HL-60/S4 treated with retinoic acid at 250 ng/mL for 4 days and 3 days (cell line): Measurements from ENCODE around the gene ARPP21.

Experiments
- in situ Hi-C: fragments of 300-500 bp; cut with MboI; formaldehyde crosslinking; loops from 2 replicates; pipeline ENCODE4 v1.7.0; 2022; ENCODE audit warnings: low sequenced_read_pairs

ARPP21 gene

DNA sequence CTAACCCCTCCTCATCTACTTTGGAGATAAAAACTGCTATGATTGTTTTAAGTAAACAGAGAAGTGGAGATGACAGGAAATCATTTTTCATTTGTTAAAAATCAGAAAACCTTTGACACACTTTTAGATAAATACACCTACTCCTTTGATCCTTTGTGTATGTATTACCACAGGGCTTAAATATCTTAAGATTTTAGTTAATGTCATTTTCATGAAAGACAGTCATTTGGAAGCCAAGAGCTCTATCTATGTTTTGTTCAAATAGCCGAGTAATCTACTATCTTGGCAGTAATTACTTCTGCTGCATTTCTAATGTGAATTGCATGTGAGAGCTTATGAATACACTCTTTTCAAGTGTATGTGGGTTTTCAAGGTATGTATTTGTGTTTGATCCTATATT lies 2.0 kb downstream of the ARPP21 start:
- in situ Hi-C loops = no loop called here

DNA sequence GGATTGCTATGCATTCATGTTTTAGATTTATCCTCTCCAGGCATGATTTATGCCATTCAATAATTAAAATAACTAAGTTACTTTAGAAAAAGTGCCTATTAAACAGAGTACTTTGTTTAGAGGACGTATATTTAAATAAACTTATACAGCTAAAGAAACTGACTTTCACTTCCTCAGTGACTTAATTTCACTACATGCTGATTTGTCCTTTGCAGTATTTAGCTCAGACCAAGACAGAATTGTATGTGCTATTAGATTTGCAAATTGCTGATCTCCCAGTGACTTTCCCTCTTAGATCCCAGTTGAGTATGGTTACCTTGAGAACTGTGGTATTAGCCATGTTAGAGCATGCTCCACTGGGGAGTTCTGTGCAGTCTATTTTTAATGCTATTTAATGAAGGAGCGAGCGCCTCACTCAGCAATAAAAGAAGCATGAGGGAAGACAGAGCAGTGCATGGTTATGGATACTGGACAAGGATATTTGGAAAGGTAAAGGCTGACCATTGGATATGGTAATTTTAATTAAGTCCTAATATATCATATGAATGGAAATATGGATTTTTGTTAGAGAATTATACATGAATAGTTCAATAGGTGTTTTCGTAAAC lies 2.7 kb downstream of the ARPP21 start:
- in situ Hi-C loops = no loop called here

DNA sequence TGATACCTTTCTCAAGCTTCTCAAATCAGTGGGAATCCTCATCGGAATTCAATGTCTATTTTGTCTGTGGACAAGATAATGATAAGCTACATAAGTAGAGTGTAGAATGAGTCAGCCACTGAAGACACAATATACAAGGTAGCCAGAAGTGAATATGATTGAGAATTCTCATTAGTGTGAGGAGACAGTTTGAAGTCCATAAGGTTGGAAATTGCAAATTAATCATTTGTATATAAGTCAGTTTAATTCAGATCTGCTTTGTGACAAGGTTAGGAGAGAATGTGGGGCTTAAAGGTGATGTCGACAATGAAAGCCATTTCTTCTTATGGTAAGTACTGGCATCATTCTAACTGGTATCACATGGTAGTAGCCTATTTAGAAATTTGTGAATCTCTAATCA lies 4.2 kb downstream of the ARPP21 start:
- in situ Hi-C loops = no loop called here

DNA sequence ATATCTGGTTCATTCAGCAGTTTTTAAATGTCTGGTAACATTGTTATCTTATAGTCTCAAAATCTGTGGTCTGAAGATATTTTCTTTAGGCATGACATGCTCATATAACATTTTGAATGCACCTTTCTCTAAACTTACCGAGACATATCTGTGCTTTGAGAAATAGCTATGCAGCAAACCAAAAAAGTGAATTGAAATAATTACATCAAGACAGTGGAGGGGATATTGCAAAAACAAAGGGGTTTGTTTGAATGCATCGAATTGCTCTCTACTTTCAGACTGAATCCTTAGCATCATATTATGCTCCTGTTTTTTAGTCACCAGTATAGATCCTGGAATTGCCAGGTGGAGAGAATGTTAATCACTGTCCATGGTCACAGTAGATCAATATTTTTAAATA lies 5.1 kb downstream of the ARPP21 start:
- in situ Hi-C loops = no loop called here

DNA sequence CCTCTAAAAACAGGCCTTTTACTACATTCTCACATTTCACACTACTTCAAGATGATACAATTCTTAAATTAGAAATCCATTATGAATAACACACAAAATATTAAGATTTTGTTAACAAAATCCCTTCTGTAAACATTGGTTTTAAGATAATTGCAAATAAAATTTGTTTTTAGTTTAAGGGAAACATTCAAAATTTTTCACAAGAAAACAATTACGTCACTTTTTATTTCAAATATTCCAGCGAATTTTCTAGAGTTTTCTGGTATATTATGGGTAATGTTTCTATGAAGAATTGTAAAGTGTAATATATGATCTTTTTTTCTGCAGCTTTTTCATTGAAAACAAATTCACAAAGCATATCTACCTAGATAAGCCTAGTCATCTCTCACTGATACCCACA lies 5.9 kb downstream of the ARPP21 start:
- in situ Hi-C loops = no loop called here

DNA sequence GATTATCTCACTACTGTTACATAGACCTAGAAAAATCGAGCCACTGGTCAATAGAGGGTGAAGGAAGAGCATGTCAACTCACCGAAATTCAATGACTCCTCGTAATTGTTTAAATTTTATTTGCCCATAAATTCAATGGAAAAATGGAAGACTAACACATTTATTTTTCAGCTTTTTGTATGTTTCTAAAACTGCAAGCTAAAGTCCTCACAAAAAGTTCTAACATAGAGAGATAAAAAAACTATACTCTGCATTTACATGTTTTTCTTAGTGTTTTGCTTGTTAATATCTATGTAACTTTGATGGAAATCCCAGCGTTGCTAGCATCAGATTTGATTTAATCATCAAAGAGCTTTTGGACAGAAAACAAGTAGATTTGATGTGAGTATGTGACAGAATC lies 6.8 kb downstream of the ARPP21 start:
- in situ Hi-C loops = no loop called here

DNA sequence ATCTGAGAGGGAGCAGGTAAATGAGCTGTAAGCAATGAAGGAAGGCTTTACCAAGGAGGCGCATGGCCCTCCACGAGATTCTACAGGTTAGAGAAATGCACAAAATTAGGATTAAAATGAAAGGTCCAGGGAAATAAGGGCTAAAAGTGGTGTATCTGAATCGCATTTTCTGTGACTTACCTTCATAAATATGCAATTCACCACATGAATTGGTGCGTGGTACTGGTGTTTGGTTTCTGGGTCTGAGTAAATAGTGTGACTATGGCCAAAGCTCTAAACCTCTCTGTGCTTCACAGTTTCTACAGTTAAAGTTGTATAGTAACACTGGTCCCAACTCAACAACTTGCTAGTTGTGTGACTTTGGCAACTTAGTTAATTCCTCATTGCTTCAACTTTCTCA lies 8.1 kb downstream of the ARPP21 start:
- in situ Hi-C loops = no loop called here

DNA sequence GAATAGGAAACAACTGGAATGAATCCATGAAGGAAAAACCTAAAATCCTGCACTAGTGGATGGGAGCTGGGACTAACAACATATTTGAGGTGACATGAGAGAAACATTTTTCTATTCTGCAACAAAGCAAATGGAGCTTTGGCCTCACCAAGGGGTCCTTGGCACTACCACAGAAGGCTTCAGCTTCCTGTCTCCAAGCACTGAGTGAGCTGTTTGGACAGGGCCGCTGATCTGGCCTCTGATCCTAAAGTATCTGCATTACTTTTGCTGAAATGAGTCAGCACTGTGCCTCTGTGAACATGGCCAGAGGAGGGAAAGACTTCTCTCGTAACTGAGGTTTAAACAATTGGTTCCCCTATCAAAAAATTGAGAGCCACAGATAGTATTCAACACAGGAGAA lies 9.0 kb downstream of the ARPP21 start:
- in situ Hi-C loops = no loop called here

DNA sequence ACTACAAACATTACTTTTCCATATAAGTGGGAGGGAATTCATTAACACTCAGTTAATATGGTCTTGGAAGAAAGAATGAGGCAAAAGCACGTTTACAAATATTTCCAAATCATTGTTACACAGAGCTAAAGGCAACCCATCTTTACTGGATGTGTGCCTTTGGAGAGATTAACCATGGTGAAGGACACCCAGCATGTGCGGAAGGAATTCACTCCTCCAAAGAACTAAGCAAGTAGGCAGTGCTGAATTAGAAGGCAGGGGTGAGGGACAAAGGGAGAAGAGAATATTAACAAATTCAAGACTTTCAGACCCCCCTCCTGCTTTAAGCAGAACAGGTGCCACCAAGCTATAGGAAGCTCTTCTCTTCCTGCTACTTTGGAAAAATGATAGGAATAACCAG lies 10.1 kb downstream of the ARPP21 start:
- in situ Hi-C loops = no loop called here

DNA sequence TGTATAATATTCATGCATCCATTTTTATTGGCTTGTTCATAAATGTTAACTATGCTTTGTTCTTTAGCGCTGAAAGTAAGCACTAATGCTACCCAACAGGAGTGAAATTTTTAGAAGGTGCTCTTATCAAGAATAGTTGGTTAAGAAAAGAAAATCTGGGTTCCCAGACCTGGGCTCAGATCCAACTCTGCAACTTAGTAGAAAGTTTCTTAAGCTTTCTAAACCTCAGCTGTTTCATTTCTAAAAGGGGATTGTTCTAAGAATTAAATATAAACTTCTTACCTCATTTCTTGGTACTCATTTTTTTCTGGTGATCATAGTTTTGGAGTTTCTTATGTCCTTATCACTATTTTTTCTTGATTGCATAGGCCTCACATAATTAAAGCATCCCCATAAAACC lies 12.1 kb downstream of the ARPP21 start:
- in situ Hi-C loops = no loop called here

DNA sequence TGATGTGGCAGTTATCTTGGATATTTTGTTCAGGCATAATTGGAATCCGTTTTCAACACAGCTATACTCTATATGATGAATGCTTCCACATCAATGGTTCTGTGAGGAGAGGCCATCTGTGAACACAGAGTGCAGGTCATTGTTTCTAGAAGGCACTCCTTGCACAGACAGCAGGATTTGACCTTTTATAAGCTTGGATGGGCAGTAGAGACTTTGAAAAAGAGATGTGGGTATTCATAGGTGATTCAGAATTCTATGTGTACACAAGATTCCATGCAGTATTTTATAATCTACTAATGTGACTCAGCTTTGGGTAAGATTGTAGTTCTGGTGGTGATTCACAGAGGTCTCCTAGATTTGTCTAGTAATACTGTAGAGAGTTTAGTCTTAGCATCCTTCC lies 12.5 kb downstream of the ARPP21 start:
- in situ Hi-C loops = no loop called here

DNA sequence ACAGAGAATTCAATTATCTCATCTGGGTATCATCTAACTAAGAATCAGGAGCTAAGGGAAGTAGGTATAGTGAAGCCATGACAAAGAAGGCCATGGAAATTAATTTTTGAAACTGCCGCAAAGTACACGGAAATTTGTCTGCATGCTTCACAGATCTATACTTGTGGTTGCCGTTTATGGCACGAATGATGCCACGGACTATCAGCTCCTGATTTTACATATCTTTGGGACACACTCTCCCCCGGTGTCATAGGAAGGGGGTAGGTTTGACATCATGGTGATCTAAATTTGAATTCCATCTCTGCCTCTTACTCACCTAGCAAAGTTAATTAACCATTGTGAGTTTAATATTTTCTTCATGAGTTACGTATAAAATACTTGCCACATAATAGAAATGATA lies 14.0 kb downstream of the ARPP21 start:
- in situ Hi-C loops = no loop called here

DNA sequence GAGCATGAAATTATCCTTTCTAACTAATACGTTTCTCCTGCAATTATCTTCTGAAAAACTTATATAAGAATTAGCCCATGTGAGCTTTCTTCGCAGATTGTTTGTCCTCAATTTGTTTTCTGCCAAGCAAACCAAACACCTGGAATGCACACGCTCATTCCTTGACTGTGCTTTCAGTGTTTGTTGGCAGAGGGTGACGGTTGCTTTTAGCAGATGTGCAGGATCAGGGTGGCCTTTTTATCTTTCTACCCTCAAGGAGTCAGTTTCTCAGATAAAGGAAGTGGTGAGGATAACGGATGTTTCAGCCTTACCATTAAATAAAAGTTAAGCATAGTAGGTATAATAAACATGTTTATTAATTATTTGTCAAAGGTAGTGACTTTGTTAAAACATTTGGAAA lies 15.2 kb downstream of the ARPP21 start:
- in situ Hi-C loops = no loop called here

DNA sequence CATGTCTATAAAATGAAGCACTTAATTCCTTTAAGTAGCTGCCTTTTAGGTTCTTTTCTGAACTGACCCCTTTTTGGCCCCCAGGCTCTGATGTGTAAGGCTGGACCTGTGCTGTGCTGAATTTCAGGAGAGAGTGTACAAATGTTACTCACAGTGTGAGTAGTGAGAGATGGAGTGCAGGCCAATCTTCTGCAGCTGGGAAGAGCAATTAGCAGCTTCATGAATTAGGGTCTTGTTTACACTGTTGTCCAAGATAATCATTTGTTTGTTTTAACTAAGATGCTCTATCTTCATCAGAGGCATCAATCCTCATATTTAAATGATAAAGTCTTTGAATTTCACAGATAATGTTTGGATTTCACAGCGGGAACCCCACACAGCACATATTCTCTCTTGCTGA lies 19.4 kb downstream of the ARPP21 start:
- in situ Hi-C loops = no loop called here

DNA sequence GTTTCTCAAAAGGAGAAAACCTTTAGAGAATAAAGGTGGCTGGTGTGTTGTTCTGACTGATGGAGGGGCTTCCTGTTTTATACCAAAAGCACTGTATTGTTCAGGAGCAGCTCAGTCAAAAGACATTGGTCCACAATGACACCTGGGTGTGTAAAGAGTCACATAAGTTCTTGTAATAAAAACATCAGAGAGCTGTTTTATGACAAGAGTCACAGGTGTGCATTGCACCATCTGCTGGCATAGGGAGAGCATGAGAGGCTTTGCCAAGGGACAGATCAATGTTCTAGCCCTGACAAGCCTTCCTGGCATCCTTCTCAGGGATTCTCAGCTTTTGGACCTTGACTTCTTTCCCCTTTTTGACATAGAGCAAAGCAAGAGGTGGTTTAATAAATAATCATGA lies 20.4 kb downstream of the ARPP21 start:
- in situ Hi-C loops = no loop called here

DNA sequence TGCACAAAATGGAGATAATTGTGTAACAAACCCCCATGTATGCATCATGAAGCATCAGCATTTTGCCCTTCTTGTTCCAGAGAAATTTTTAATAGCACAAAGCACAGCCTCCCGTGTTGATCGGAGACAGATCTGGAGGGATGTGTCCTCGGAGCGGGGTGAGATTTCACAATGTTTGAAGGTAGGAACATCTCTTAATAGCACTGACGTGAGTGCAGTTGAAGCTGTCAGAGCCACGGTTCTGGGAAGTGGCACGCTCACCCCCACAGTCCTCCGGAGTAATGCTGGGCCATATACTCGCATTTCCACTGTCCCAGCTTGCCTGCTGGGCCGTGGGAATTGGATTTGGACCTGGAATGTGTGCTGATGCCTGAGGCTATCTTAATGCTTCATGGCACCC lies 24.1 kb downstream of the ARPP21 start:
- in situ Hi-C loops = no loop called here

DNA sequence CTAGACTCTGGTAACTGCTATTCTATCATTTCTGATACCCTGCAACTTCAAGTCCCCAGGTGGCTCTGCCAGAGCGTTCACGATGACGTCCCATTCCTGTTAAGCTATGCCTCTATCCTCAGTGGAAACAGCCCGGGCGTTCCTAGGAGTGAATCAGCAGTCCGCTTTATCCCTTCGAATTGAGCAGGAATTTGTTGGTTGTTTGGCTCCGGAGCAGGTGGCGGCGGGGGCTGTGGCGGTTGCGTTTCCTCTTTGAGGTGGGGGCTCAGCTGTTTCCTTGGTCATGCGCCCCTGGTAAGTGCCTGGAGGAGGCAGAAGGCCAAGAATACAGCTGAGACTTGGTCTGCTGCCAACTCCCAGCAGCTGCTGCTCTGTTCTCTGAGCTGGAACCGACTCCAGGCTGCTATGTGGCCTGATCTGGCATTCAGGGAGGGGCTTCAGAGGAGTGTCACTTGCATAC lies 25.2 kb downstream of the ARPP21 start:
- in situ Hi-C loops = no loop called here

DNA sequence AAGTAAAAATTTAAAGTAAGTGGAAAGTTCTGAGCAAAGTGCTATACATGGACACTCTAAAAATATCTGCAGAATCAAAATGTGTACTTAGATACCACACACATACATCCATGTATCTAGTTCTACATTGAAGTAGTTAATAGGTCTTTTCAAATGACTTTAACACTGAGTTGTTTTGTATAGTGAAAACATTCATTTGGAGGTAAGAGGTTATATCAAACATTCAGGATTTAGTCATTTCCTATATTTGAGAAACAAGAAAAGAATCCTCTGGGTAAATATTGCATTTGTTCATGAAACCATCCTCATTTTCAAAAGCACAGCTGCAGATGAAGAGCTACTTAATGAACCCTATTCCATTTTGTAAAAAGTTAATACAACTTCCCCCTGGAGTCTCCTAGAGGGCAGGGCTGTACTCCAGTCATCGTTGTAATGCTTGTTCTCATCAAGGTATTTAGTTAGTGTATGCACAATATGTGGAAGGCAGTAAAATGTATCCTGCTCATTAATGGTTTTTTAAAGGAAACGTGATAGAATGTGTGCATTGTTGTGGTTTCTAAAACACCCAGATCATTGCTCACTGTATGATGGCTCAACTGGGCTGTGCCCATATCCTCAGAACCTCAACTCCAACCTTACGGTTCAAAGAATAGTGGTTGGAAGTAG lies 26.2 kb downstream of the ARPP21 start:
- in situ Hi-C loops = no loop called here

DNA sequence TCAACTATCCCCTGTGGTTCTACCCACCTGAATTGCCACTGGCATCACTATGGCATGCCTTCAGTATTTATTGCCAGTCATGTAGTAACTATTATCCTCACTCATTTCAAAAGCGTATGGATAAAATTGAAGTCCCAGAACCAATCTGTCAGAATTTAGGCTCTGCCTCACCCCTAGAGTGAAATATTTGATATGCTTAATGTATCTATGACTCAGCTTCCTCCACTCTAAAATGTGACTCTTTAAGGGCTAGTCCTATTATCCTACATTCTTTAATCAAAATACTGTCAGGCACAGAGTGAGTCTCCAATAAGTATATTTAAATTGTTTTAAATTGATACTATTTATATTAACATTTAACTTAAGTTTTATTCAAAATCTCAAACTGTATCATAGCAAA lies 27.6 kb downstream of the ARPP21 start:
- in situ Hi-C loops = no loop called here

DNA sequence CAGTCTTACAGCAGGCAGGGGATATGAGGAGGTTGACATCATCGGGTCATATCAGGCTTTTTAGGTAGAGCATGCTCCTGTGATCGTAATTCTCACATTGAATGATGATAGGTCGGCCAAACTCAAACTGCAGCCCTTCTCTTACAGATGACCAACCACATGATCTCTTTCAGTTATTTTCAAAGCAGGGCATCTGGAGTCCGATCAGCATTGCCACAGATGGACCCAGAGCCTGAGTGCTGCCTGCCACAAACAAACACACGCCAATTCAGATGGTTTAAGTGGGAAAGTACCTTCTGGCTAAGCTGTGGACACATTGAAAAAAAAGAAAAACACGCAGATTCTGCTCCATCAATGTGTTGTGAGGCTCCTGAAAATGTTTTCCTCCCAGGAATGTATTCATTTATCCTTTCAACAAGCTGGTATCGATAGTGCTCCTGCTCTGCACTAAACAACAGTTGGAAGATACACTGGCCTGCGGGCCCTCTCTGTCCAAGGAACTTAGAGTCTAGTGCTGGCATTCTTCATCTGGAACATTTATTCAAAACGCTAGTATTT lies 31.2 kb downstream of the ARPP21 start:
- in situ Hi-C loops = no loop called here

DNA sequence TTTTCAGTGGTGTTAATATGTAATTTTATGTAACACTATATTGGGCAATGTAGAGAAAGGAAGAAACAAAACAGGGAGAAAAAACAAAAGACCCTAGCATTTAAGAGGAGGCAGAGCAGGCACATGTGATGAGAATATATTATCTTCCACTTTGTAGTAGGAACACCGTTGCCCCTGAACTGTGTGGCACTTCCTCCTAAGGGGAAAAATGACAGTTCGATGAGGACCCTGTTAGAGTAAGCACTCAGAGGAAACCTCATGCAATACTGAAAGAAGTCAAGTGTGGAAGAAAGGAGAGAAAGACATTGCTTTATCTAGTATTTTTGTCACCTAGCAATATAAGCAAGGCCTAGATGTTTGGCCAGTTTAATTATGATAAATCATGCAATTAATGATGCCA lies 32.2 kb downstream of the ARPP21 start:
- in situ Hi-C loops = no loop called here

DNA sequence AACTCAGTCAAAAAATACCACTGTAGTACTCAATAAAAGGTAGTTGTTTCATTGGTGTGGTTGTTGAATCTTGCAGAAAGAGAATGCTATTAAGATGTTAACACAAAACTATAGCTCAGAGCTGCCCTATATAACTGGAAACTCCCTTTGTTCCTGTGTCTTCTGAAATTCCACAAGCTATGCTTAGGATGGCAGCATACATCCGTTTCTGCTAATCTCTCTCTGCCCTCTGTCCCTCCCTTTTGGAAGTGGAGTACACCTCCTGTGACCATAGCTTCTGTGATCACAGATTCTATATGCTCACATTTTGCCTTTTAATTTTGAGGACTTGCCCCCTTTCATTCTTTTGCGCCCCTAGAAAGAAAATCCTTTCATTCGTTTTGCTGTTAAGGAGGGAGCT lies 33.7 kb downstream of the ARPP21 start:
- in situ Hi-C loops = no loop called here
